OCI-LY7 (cell line): ENCODE results near the gene FGFBP1.

ENCODE experiments used
- EZH2phosphoT487 ChIP-seq: fragments of 200-600 bp; sonication (generic); IDR thresholded peaks from 2 replicates; pipeline ENCODE4 v1.6.1; 2018; ENCODE audit warnings: low read depth, borderline replicate concordance, mild to moderate bottlenecking, mixed run types, antibody characterized with exemption, low read length, moderate library complexity, mixed read lengths
- TF ChIP-seq, protein P1 (sequence below): fragments of 200-600 bp; sonication (generic); conservative IDR thresholded peaks from 2 replicates; pipeline ENCODE4 v1.5.1; 2014; ENCODE audit warnings: mild to moderate bottlenecking, antibody characterized with exemption, low read length, moderate library complexity, mixed read lengths

DNA sequence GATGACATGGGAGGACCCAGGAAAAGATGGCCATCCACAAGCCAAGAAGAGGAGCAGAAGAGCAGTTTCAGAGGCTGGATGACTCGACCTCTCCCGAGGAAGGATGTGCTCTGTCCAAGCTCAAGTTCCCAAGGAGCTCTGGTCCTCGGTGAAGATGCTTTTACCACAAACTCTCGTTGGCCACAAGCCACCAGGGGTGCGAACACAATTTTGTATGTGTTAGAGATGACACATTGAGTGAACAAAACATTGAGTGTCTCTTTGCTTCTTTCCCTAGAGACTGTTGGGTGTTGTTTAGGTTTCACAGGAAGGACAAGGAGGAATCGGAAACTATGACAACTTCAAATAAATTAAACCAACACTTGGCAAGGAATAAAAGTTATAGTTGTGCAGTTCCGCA lies 26.3 kb downstream of the FGFBP1 start:
- TF ChIP-seq, protein P1, sequence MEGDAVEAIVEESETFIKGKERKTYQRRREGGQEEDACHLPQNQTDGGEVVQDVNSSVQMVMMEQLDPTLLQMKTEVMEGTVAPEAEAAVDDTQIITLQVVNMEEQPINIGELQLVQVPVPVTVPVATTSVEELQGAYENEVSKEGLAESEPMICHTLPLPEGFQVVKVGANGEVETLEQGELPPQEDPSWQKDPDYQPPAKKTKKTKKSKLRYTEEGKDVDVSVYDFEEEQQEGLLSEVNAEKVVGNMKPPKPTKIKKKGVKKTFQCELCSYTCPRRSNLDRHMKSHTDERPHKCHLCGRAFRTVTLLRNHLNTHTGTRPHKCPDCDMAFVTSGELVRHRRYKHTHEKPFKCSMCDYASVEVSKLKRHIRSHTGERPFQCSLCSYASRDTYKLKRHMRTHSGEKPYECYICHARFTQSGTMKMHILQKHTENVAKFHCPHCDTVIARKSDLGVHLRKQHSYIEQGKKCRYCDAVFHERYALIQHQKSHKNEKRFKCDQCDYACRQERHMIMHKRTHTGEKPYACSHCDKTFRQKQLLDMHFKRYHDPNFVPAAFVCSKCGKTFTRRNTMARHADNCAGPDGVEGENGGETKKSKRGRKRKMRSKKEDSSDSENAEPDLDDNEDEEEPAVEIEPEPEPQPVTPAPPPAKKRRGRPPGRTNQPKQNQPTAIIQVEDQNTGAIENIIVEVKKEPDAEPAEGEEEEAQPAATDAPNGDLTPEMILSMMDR: no peak
- no peak for TF ChIP-seq EZH2phosphoT487
